SK-N-MC (cell line): Measurements from ENCODE around the gene GNPDA2.

Experiments
- DNase-seq: peaks from one replicate; pipeline ENCODE4 v3.0.0-alpha.2; 2011; ENCODE audit warnings: low read depth, low spot score
- H3K27ac ChIP-seq: fragments of 200-600 bp; sonication (generic); 2 replicates; pipeline ENCODE4 v1.5.1; 2016; ENCODE audit warnings: mixed run types
- H3K36me3 ChIP-seq: fragments of 200-600 bp; sonication (generic); 2 replicates; pipeline ENCODE4 v1.6.1; 2017; ENCODE audit warnings: antibody characterized with exemption, low read length, mixed read lengths; ENCODE audit not compliant: insufficient read depth
- H3K4me3 ChIP-seq: fragments of 200-600 bp; sonication (generic); 2 replicates; pipeline ENCODE4 v1.5.1; 2016
- H3K9ac ChIP-seq: fragments of 200-600 bp; sonication (generic); 2 replicates; pipeline ENCODE4 v1.8.0; 2017; ENCODE audit warnings: mixed run types, mixed read lengths; ENCODE audit not compliant: insufficient read length
- H3K9me3 ChIP-seq: fragments of 200-600 bp; sonication (generic); 2 replicates; pipeline ENCODE4 v1.6.1; 2017; ENCODE audit warnings: low read depth, mild to moderate bottlenecking, antibody characterized with exemption, low read length, moderate library complexity, mixed read lengths
- EZH2 ChIP-seq: fragments of 200-600 bp; sonication (generic); IDR thresholded peaks from one replicate; pipeline ENCODE4 v1.6.1; 2017; ENCODE audit warnings: antibody characterized with exemption
- FOXP2 ChIP-seq: optimal IDR thresholded peaks from 2 replicates; pipeline ENCODE3; 2011; ENCODE audit warnings: mild to moderate bottlenecking, moderate library complexity; ENCODE audit not compliant: insufficient read depth; ENCODE audit errors: extremely low read length, control extremely low read depth
- POLR2AphosphoS5 ChIP-seq: IDR thresholded peaks from 2 replicates; pipeline ENCODE4 v1.6.1; 2012; ENCODE audit warnings: mild to moderate bottlenecking, low read depth, low read length, borderline replicate concordance

Gene GNPDA2

DNA sequence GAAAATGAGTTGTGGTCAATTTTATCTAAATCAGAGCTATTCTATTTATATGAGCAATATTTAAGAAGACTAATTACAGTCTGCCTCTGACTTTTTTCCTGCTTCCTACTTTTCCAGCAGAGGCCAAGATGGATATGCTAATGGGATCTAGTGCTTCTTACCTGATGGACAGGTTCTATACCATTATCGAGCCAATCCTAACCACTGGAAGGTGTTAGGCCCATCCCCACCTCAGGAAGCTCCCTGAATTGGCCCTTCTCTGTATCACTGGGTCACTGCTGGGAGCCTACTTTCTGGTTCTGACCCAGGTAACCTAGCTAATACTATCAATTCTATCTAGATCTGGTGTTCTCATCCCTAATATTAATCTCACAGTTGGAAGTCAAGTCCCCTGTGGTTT lies 74.4 kb downstream of the GNPDA2 start:
- no peak for TF ChIP-seq FOXP2
- no peak for TF ChIP-seq EZH2
- TF ChIP-seq POLR2AphosphoS5, result no peak
- DNase-seq, result no peak
- Histone ChIP-seq H3K36me3 (no peaks in the 10 kb centered on the region), H3K27ac (no peak overlapping the region), H3K9ac (no peak overlapping the region), H3K4me3 (no peak overlapping the region), H3K9me3 (no peaks in the 10 kb centered on the region)
